HEK293 (cell line): ENCODE data around the gene TRIM47.

ENCODE experiments used
- SP3 ChIP-seq: fragments of 450-650 bp; formaldehyde crosslinking; IDR thresholded peaks from 2 replicates; pipeline ENCODE4 v1.5.1; 2016; ENCODE audit warnings: missing biosample characterization, missing genetic modification characterization
- ZNF138 ChIP-seq: fragments of 450-650 bp; formaldehyde crosslinking; IDR thresholded peaks from 2 replicates; pipeline ENCODE4 v1.5.1; 2016; ENCODE audit warnings: missing biosample characterization, missing genetic modification characterization, borderline replicate concordance
- TF ChIP-seq, protein P1 (sequence below): fragments of 450-650 bp; formaldehyde crosslinking; IDR thresholded peaks from 2 replicates; pipeline ENCODE4 v1.5.1; 2016; ENCODE audit warnings: missing biosample characterization, missing genetic modification characterization

DNA sequence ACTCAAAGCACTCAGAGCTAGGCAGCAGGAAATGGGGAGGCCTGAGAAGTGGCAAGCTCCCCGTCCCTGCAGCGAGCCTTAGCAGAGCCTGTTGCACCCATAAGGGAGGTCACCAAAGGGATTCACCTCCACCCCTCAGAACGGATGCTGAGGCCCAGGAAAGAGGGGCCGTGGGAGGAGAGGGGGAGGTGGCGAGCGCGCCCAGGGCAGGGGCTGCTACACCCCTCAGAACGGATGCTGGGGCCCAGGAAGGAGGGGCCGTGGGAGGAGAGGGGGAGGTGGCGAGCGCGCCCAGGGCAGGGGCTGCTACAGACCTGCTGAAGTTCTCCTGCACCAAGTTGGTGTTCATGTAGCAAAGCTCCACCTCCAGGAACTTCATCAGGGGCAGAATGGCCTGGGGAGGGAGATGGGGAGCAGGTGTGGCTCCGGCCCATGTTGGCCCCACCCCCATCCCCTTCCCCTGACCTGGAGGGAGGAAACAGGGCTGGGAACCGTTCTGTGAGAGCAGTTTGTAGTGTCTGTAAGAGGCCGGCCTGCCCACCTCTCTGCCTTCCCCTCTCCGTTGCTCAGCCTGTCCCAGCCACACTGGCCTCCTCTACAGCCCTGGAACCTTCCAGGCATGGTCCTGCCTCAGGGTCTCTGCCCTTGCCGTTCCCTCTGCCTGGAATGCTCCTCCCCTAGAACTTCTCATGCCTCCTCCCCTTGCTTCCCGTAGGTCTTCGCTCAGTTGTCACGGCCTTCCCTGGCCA, 45.6 kb downstream of the TRIM47 start:
- TF ChIP-seq SP3 (peak; percentile 55; the same call in 1 of the 2 replicates), ZNF138 (tag by site-specific recombination) (no peak)
- TF ChIP-seq, protein P1, sequence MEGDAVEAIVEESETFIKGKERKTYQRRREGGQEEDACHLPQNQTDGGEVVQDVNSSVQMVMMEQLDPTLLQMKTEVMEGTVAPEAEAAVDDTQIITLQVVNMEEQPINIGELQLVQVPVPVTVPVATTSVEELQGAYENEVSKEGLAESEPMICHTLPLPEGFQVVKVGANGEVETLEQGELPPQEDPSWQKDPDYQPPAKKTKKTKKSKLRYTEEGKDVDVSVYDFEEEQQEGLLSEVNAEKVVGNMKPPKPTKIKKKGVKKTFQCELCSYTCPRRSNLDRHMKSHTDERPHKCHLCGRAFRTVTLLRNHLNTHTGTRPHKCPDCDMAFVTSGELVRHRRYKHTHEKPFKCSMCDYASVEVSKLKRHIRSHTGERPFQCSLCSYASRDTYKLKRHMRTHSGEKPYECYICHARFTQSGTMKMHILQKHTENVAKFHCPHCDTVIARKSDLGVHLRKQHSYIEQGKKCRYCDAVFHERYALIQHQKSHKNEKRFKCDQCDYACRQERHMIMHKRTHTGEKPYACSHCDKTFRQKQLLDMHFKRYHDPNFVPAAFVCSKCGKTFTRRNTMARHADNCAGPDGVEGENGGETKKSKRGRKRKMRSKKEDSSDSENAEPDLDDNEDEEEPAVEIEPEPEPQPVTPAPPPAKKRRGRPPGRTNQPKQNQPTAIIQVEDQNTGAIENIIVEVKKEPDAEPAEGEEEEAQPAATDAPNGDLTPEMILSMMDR (tag by site-specific recombination): no peak
